IMR-90 (cell line): ENCODE measurements around the gene PSKH1. TPM values are rescaled to one million over a fixed set of nuclear protein-coding genes. Genes with fewer than 3 reads are reported as not detected.

Source experiments
- ATAC-seq: fragments of 200-7000 bp; cut with Tn5 transposase; 2 replicates; pipeline ENCODE4 v1.9.1; 2020; ENCODE audit warnings: low read depth, mild to moderate bottlenecking, moderate library complexity
- BruUV-seq: library from RNA; stranded (reverse); fragments of 400-500 nt; replicated peaks from 2 replicates; lab custom pipeline; 2021; lab: Mats Ljungman, UMichigan
- CTCF ChIA-PET: fragments of 300-600 bp; formaldehyde crosslinking; extraction: SDS; loops from one replicate; lab custom pipeline; 2021; ENCODE audit warnings: antibody characterized with exemption; lab: Yijun Ruan, JAX
- POLR2A ChIA-PET: fragments of 300-600 bp; sonication (Branson Sonifier 250); formaldehyde crosslinking; loops from one replicate; lab custom pipeline; 2022; ENCODE audit warnings: antibody characterized with exemption; ENCODE audit not compliant: unreplicated experiment; lab: Charles Lee
- DNase-seq: peaks from one replicate; pipeline ENCODE4 v3.0.0; 2013
- H2AFZ ChIP-seq: replicated peaks from 2 replicates; pipeline ENCODE3; 2013; ENCODE audit warnings: low read length, mild to moderate bottlenecking; ENCODE audit not compliant: poor library complexity
- H2AK5ac ChIP-seq: 2 replicates; pipeline ENCODE4 v1.6.1; 2013; ENCODE audit warnings: low read depth, low read length, inconsistent platforms
- H2AK9ac ChIP-seq: replicated peaks from 2 replicates; pipeline ENCODE3; 2013; ENCODE audit warnings: mild to moderate bottlenecking, low read depth, low read length, moderate library complexity; ENCODE audit not compliant: poor library complexity
- H2BK120ac ChIP-seq: 2 replicates; pipeline ENCODE4 v1.6.1; 2013; ENCODE audit warnings: low read depth, low read length, inconsistent platforms
- H2BK15ac ChIP-seq: 3 replicates; pipeline ENCODE4 v1.6.1; 2013; ENCODE audit warnings: low read depth, low read length, inconsistent platforms
- H2BK20ac ChIP-seq: 2 replicates; pipeline ENCODE4 v1.6.1; 2013; ENCODE audit warnings: low read depth, mild to moderate bottlenecking, inconsistent platforms, low read length, moderate library complexity
- H2BK5ac ChIP-seq: 2 replicates; pipeline ENCODE4 v1.6.1; 2013; ENCODE audit warnings: mild to moderate bottlenecking, low read depth, low read length, inconsistent platforms; ENCODE audit not compliant: poor library complexity, severe bottlenecking
- H3K14ac ChIP-seq: replicated peaks from 2 replicates; pipeline ENCODE4 v1.6.1; 2013; ENCODE audit warnings: low read depth, low read length, inconsistent platforms
- H3K18ac ChIP-seq: 2 replicates; pipeline ENCODE4 v1.6.1; 2013; ENCODE audit warnings: low read depth, low read length, control low read depth
- H3K23ac ChIP-seq: 2 replicates; pipeline ENCODE4 v1.6.1; 2013; ENCODE audit warnings: low read depth, low read length, inconsistent platforms
- H3K27ac ChIP-seq: 2 replicates; pipeline ENCODE4 v1.5.1; 2013; ENCODE audit warnings: mild to moderate bottlenecking, control low read depth, low read length; ENCODE audit not compliant: insufficient read depth
- H3K27me3 ChIP-seq: 2 replicates; pipeline ENCODE4 v1.6.1; 2013; ENCODE audit warnings: low read length; ENCODE audit not compliant: control insufficient read depth, insufficient read depth
- H3K36me3 ChIP-seq: 2 replicates; pipeline ENCODE4 v1.6.1; 2013; ENCODE audit warnings: low read length, mixed read lengths; ENCODE audit not compliant: control insufficient read depth, insufficient read depth
- H3K4ac ChIP-seq: 2 replicates; pipeline ENCODE4 v1.6.1; 2013; ENCODE audit warnings: low read depth, low read length, inconsistent platforms
- H3K4me1 ChIP-seq: 2 replicates; pipeline ENCODE4 v1.6.1; 2013; ENCODE audit warnings: low read length, mixed read lengths; ENCODE audit not compliant: control insufficient read depth, insufficient read depth
- H3K4me2 ChIP-seq: 2 replicates; pipeline ENCODE4 v1.6.1; 2013; ENCODE audit warnings: low read depth, mild to moderate bottlenecking, control low read depth, low read length, moderate library complexity
- H3K4me3 ChIP-seq: 2 replicates; pipeline ENCODE4 v1.5.1; 2013; ENCODE audit warnings: low read depth, mild to moderate bottlenecking, control low read depth, low read length, moderate library complexity; ENCODE audit not compliant: insufficient read depth
- H3K56ac ChIP-seq: 2 replicates; pipeline ENCODE4 v1.6.1; 2013; ENCODE audit warnings: low read length, inconsistent platforms; ENCODE audit not compliant: insufficient read depth; ENCODE audit errors: extremely low read depth
- H3K79me1 ChIP-seq, 2 experiments: 2 replicates each; pipeline ENCODE4 v1.6.1; 2013; ENCODE audit warnings: low read length in 2 of 2, inconsistent platforms in 1 of 2, low read depth in 1 of 2
- H3K9ac ChIP-seq: 2 replicates; pipeline ENCODE4 v1.6.1; 2013; ENCODE audit warnings: low read depth, low read length, control low read depth
- H3K9me1 ChIP-seq: 2 replicates; pipeline ENCODE4 v1.6.1; 2013; ENCODE audit warnings: low read length, inconsistent platforms; ENCODE audit not compliant: insufficient read depth
- H3K9me3 ChIP-seq: 2 replicates; pipeline ENCODE4 v1.6.1; 2013; ENCODE audit warnings: low read length; ENCODE audit not compliant: control insufficient read depth, insufficient read depth
- H4K20me1 ChIP-seq: 2 replicates; pipeline ENCODE4 v1.6.1; 2013; ENCODE audit warnings: low read length, inconsistent platforms; ENCODE audit not compliant: insufficient read depth
- H4K5ac ChIP-seq: 2 replicates; pipeline ENCODE4 v1.6.1; 2013; ENCODE audit warnings: mild to moderate bottlenecking, low read depth, low read length, control low read depth
- H4K8ac ChIP-seq, 2 experiments: 2 replicates each; pipeline ENCODE4 v1.6.1; 2013; ENCODE audit warnings: low read depth in 2 of 2, low read length in 2 of 2, control low read depth in 1 of 2, inconsistent platforms in 1 of 2
- H4K91ac ChIP-seq: 2 replicates; pipeline ENCODE4 v1.6.1; 2013; ENCODE audit warnings: low read depth, low read length, inconsistent platforms; ENCODE audit not compliant: insufficient read depth
- BHLHE40 ChIP-seq: fragments of 150-350 bp; IDR thresholded peaks from 2 replicates; pipeline ENCODE4 v1.6.1; 2016; ENCODE audit warnings: mild to moderate bottlenecking, low read depth, low read length
- CHD1 ChIP-seq: IDR thresholded peaks from 2 replicates; pipeline ENCODE4 v1.6.1; 2012; ENCODE audit warnings: low read depth, low read length, improper control_type of control experiment
- CTCF ChIP-seq: conservative IDR thresholded peaks from 2 replicates; pipeline ENCODE4 v1.5.1; 2012; ENCODE audit warnings: mild to moderate bottlenecking, low read depth, low read length, improper control_type of control experiment
- FOS ChIP-seq: fragments of 150-350 bp; IDR thresholded peaks from 2 replicates; pipeline ENCODE4 v1.6.1; 2016; ENCODE audit warnings: low read depth, low read length
- MAZ ChIP-seq: IDR thresholded peaks from 2 replicates; pipeline ENCODE4 v1.6.1; 2012; ENCODE audit warnings: low read depth, mild to moderate bottlenecking, low read length, improper control_type of control experiment, moderate library complexity, borderline replicate concordance
- MXI1 ChIP-seq: IDR thresholded peaks from 2 replicates; pipeline ENCODE4 v1.6.1; 2012; ENCODE audit warnings: low read depth, mild to moderate bottlenecking, low read length, moderate library complexity, borderline replicate concordance
- NFE2L2 ChIP-seq: fragments of 150-350 bp; IDR thresholded peaks from 2 replicates; pipeline ENCODE4 v1.6.1; 2016; ENCODE audit warnings: low read depth, mild to moderate bottlenecking, low read length
- POLR2A ChIP-seq: IDR thresholded peaks from 2 replicates; pipeline ENCODE4 v1.6.1; 2012; ENCODE audit warnings: mild to moderate bottlenecking, low read depth, low read length
- RCOR1 ChIP-seq: IDR thresholded peaks from 2 replicates; pipeline ENCODE4 v1.6.1; 2012; ENCODE audit warnings: mild to moderate bottlenecking, low read length, improper control_type of control experiment; ENCODE audit not compliant: insufficient replicate concordance
- RFX5 ChIP-seq: IDR thresholded peaks from 2 replicates; pipeline ENCODE4 v1.8.0; 2012; ENCODE audit warnings: low read depth, mild to moderate bottlenecking, low read length, moderate library complexity
- USF2 ChIP-seq: fragments of 150-350 bp; IDR thresholded peaks from 2 replicates; pipeline ENCODE4 v1.6.1; 2017; ENCODE audit warnings: mild to moderate bottlenecking, antibody characterized with exemption, low read length, low read depth
- WGBS, 2 experiments: methylation state at CpG; one replicate each; pipeline versions ENCODE4 v1.1.5 to v1.1.7; 2013; ENCODE audit warnings: missing lambda C conversion rate in 2 of 2; ENCODE audit not compliant: insufficient read length in 1 of 2; ENCODE audit errors: extremely low coverage in 2 of 2; 5-methylcytosine and 5-hydroxymethylcytosine counted together
- dilution Hi-C: fragments of 300-500 bp; cut with HindIII; formaldehyde crosslinking; loops from one replicate; pipeline ENCODE4 v1.14.3; 2018; ENCODE audit warnings: low sequenced_read_pairs; ENCODE audit not compliant: unreplicated experiment
- in situ Hi-C: fragments of 300-500 bp; cut with MboI; formaldehyde crosslinking; loops from 3 replicates; pipeline ENCODE4 v1.14.3; 2019; ENCODE audit warnings: low sequenced_read_pairs, inconsistent platforms, mixed read lengths
- intact Hi-C: fragments of 100-400 bp; cut with micrococcal nuclease; formaldehyde crosslinking; loops from 2 replicates; pipeline ENCODE4 v1.10.0; 2022
- polyA plus RNA-seq, 3 experiments: library from polyadenylated mRNA; depleted of rRNA; stranded (reverse); fragments of >200 nt; gene quantifications; 2 replicates each; pipeline ENCODE4 v1.2.3, GENCODE V29; 2012; ENCODE audit warnings: low replicate concordance in 1 of 3
- total RNA-seq: library from RNA; depleted of rRNA; stranded (reverse); fragments of >200 nt; gene quantifications from 2 replicates; pipeline ENCODE4 v1.2.3, GENCODE V29; 2012

Gene PSKH1
- total and polyA plus RNA-seq, 2 of the 4 experiments (the other 2 are of a cell fraction), result 11.5 to 26.7 TPM

- H3K9me1 ChIP-seq, result peaks cover 10% of the 10 kb centered on the region
- H3K56ac ChIP-seq, result no peak overlapping the region
- no peak overlapping the region for H2BK20ac ChIP-seq
- no peak overlapping the region for H4K8ac ChIP-seq
- no peak overlapping the region for H3K9ac ChIP-seq
- H3K4ac ChIP-seq, result no peak overlapping the region
- intact Hi-C loops (no loop called here), in situ Hi-C loops (no loop called here), dilution Hi-C loops (no loop called here)
- no peak overlapping the region for H3K4me3 ChIP-seq
- no peak overlapping the region for H2BK15ac ChIP-seq
- WGBS, 2 experiments, result 100% methylated on average over 1 of the region's 10 CpGs; no CpG with 5 or more reads in 1 of the 2 experiments
- no peak overlapping the region for H3K14ac ChIP-seq
- H4K91ac ChIP-seq, result no peak overlapping the region
- H2AK9ac ChIP-seq, result peak overlapping the region; percentile 28
- H3K4me1 ChIP-seq, result no peaks in the 10 kb centered on the region
- DNase-seq (no peak), ATAC-seq (no peak)
- H3K36me3 ChIP-seq, result peaks cover 23% of the 10 kb centered on the region
- H3K79me1 ChIP-seq, result peaks cover 19 to 64% of the 10 kb centered on the region in 2 experiments
- H2BK120ac ChIP-seq, result no peak overlapping the region
- BruUV-seq, result no TSS peak
- H3K9me3 ChIP-seq, result no peaks in the 10 kb centered on the region
- no peak overlapping the region for H3K4me2 ChIP-seq
- no peaks in the 10 kb centered on the region for H3K27me3 ChIP-seq
- H3K27ac ChIP-seq, result no peak overlapping the region
- H4K20me1 ChIP-seq, result peaks cover 67% of the 10 kb centered on the region
- H2BK5ac ChIP-seq, result no peak overlapping the region
- H2AFZ ChIP-seq, result peak overlapping the region; percentile 24
- no peak overlapping the region for H4K5ac ChIP-seq
- no peak for TF ChIP-seq RFX5
- no peak for TF ChIP-seq FOS
- no peak for TF ChIP-seq MXI1
- no peak for TF ChIP-seq RCOR1
- no peak for TF ChIP-seq MAZ
- TF ChIP-seq POLR2A, result no peak
- no peak for TF ChIP-seq CTCF
- no peak for TF ChIP-seq USF2
- TF ChIP-seq BHLHE40, result no peak
- TF ChIP-seq NFE2L2, result no peak
- TF ChIP-seq CHD1, result no peak
- POLR2A ChIA-PET, result no interaction called here
- H3K23ac ChIP-seq, result no peak overlapping the region
- no peak overlapping the region for H3K18ac ChIP-seq
- H2AK5ac ChIP-seq, result no peak overlapping the region
- CTCF ChIA-PET, result no interaction called here
Observed at GRCh38 chr16:67923414-67924116, 30.5 kb downstream of the PSKH1 start.
